NCI-H446 (cell line): ENCODE results near the gene BTBD9.

Experiments
- DNase-seq, 2 experiments: peaks; one replicate each; lab custom pipeline; 2025; lab: John Stamatoyannopoulos, UW

Gene BTBD9

DNA sequence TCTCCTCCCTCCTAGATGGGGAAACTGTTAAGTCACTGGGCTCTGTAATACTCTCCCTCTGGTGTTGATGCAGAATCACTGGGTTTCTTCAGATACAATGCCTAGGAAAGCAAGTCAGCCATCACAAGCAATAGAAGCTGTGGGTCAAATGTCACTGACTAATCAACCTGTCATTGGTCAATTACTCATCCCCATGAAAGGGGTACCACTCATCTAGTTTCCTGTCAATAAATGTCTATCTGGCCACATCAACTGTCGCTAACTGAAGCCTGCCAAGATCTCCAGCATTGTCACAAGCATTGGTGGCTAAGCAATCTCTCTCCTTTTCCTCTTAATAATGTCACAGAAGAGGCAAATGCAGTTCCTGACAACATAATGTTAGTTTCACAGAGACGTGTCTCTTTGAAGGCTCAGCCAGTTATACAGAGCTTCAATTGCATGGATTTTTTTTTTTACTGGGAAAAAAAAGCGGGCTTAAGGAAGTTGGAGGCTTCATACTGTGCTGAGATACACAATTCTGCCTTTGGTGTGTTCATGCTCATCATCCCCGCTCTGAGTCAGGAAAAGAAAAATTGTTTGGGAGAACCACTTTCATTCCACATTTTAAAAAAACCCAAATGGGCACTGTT lies 355.9 kb downstream of the BTBD9 start:
- no peak for DNase-seq

DNA sequence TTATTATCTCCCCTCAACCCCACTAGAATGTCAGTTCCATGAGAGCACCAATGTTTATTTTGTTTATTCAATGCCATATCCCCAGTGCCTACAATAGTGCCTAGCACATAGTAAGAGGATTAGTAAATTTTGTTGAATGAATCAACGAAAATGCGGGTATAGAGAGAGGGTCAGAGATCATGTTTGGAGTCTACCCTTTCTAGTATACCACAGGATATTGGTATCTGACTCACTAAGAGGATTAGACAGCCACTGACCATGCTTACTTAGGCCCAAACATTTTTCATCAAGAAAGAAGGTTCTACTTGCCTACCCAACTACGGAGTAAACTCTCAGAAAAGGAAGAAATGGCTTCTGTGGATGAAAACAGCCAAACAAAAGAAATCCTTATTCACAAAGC lies 356.8 kb downstream of the BTBD9 start:
- DNase-seq, result no peak

DNA sequence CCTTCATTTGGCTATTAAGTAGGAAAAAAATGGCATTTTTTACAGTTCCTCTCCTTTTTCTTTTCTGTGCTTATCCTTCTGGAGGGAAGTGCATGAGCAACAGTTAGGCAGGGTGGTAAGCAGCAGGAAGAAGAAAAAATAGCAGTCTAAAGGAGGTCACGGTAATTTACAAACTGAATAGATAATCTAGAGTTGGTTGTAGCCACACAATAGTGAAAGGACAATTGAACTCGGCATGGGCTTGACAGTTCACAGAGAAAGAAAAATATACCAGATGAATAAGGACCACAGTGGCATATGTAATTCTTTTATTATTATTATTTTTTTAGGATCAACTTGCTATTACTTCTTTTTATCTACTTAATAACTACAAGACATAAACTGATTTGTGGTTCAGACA lies 358.6 kb downstream of the BTBD9 start:
- DNase-seq, result no peak

DNA sequence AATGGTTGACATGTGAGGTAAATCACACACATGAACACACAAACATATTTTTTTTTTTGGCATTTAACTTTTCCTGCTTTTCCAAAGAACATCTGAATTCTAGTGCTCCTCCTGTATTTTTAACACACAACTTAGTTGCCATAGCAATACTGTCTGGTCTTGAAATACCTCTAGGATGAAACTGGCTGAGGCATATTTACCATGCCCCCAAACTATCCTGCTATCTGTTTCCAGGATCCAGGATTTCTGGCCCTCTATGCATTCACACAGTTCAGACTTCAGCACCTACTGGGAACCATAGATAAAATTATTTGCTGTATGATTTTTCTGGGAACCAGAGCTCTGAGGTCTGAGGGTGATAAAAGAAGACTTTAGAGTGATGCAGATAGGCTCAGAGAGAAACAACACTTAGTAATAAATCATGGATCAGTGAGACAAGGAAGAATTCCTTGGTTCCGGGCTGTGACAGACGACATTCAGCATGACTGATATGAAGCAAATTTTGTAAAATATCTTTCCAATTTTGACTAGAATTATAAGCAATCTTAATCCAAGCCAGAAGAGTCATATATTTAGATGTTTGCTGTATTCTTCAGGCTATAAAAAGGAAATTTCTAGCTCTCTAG lies 359.7 kb downstream of the BTBD9 start:
- DNase-seq, result no peak

DNA sequence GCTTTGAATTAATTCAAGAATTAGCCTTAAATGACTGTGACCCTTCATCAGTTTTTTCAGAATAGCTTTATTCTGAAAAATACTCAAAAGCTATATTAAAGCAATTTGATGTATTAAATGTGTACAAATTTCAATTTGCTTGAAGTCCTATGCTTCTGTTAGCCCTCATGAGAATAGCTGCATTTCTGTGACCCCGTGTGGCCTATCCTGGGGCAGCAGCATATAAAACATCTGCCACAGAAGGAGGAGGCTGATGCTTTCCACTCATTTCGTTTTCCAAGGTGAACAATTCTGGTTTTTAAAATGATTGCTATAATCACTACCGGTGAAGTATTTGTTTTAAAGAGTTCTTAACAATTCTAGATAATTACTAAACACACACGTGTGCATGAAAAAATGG lies 360.3 kb downstream of the BTBD9 start:
- DNase-seq, result no peak

DNA sequence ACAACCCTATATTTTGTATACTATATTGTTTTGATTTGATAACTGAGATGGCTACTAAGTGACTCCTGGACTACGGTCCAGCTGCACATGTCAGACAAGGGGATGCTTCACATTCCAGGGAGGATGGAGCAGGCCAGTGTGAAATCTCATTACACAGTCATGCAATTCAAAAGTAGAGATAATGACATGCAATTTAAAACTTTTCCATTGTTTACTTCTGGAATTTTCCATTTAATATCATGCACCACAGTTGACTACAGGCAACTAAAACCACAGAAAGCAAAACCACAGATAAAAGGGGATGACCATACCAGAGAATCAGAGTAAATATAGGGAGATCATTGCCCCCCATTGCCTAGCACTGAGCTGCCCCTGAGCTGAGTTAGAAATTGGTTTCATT lies 366.4 kb downstream of the BTBD9 start:
- no peak for DNase-seq

DNA sequence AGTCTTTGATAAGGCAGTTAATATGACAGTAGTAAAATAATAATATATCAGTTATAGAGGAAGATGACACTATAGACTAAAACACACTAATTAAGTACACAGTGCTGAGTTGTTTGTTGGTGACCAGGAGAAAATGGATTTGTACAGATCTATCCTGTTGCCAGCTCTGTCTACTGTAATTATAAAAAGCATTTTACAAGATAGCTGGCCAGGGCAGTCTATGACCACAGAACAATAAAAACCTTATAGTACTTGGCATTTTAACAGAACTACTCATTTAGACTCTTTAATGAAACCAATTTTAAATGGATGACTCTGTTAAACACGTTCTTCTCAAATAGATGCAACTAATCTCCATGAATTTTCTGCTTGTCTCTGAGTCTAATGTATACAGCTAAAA lies 367.5 kb downstream of the BTBD9 start:
- no peak for DNase-seq

DNA sequence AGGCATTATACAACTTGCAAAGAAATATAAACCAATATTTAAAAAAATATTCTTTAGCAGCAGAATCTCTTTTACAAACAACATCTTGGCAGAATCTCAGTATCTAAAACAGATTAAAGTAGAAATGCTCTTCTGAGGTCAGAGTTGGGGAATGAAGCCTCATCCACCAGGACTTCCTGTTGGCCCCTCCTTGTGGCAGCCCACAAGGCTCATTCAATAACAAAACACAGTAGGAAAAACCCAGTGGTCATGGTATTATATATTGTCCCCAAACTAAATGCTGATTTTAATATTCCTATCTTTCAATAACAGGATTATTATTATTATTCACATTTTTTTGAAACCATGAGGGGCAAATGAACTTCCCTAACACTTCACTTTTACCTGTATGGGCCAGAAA lies 368.6 kb downstream of the BTBD9 start:
- no peak for DNase-seq

DNA sequence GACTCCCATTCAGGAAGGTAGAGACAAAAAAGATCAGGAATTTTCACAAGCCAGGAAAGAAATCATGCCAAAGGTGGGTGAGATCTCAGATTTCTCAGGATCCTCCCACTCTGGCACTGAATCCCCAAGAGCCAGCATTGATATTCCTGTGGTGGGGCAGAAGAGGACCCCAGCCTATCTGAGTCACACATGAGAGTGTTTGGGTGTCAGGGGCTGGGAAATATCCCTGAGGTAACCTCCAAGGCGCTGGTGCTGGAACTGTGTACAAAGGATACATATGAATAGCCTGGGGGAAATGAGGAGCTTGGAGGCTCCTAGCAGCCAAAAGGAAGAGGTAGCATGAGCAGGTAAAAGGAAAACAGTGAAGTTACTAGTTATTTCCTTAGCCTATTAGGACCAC lies 369.4 kb downstream of the BTBD9 start:
- no peak for DNase-seq

DNA sequence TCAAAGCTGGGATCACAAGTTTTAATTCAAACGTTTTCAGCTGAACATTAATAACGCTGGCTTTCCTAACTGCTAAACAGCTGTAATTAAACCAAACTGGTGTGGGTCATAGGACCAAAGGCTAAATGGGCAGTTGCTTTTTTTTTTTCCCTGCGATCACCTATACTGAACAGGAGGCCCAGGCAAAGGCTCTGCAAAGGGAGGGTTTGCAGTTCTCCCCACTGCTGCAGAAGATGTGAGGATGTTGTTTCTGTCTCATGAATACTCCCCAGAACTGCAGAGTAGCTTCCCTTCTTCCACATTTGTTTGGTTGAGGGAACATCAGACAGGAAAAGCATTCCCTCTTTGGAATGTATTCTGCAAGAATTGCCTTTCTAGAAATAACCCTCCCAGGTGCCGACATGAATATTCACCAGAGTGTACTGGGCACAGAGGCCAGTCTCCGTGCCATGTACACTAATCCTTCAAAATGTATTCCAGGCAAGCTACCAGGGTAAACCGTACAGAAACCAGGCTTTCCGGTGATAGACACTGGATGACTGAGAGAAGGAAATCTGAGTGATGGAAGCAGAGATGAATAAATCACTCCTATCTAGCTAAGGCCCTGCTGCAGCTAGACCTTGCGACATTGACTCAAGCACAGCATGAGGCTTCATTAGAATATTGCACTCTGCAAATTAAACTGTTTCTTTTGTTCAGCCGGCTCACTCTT lies 370.1 kb downstream of the BTBD9 start:
- DNase-seq, result no peak

DNA sequence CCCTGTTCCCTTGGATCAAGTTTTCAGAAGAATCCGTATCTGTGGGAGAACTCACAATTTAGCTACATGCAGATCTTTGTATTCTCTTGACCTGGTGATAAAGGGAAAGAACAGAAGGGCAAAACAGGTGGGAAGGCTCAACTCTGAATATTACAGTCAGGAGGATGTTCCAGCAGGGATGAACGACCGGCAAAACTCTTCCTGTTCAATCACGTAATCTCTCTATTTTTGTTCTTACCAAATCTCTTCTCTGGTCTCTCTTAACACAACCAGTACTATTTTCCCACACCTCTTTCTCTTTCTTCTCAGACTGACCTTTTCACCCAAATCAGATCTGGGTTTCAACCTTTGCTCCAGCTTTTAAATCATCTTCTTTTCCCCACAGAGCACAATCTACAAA lies 371.4 kb downstream of the BTBD9 start:
- no peak for DNase-seq

DNA sequence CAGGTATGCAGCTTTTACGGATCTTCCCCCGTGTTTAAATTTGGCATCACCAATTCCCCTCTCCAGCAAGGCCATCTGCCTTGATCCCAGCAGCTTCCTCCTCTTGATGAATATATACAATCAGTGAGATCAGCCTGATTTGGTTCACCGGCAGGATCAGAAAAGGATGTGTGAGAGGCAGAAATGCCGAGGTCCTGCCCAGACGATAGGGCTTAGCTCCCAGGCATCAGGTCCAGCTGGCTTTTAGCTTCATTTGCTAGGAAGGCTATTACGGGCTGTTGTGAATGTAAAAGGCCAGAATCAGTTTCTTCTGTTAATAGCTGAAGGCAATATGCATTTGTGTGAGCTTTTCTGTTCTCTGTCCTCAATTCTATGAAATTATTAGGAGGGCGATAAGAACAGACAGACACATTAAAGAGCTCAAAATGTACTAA lies 372.8 kb downstream of the BTBD9 start:
- no peak for DNase-seq

DNA sequence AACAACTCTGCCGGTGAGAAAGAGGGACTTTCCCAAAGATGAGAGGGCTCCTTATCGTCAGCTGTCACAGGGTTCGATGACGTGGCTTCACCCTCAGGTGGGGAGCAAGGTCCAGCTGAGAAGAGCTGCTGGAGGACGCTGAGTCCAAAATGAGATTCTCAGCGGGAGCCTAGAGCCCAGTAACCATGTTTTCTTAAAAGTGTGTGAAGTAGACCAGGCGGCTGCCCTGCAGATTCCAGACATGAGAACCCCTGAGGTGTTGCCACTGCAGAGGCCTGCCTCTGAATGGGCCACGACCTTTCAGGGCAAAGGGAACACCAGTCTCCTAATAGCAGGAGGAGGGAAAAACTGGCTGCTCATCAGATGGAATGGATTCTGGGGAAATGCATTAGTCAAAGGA lies 375.1 kb downstream of the BTBD9 start:
- DNase-seq, result no peak

DNA sequence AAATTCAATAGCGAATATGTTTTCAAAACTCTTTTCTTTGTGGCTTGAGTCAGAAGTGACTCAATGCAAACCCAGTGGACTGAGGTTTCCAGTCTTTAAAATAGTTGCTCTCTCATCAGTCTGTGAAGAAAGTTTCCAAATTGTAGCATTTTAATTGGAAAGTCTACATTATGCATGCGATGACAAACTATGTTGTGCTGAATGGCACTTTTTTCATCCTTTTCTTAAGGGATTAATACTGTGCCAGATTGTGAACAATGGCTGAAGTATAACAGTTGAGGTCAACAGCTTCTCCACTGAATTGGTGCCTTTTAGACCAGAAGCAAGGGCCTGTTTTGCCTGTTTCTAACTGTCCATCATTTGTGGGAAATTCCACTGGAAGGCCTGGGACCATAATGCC lies 377.1 kb downstream of the BTBD9 start:
- no peak for DNase-seq

DNA sequence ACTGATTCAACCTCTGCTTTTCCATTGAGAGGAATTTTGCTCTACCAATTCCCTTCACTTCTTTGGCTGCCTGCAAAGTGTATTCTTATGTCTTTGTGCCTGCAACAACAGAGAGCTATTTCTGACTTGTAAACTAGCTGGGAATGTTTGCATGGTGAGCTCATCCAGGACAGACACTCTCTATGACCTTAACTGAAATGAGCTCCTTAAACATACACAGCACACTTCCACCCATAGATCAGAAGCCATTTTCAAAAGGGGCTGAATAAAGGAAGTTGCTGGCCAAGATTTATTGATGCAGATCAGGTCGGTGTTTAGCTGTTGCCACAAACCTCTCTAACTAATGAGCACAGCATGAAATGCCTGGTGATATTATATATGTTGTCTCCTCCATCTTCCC lies 377.7 kb downstream of the BTBD9 start:
- DNase-seq, result no peak

DNA sequence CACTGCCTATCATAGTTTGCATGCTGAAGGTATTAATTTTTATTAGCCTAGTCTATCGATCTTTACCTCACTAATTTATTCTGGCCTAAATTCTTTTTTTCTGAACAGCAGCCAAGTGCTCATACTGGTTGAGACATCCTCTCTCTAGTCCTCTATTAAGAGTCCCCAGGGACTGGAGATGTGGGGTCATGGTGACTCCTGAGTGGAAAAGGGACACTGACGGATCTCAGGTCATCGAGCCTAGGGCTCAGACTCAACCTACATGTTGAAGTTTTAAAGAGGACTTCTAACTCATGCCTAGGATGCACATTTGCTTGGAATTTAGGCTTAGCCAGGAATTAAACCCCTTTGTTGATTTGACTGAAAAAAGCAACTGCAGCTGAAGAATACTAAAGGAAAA lies 378.1 kb downstream of the BTBD9 start:
- peak in 1 of 2 experiments; percentile 27 for DNase-seq

DNA sequence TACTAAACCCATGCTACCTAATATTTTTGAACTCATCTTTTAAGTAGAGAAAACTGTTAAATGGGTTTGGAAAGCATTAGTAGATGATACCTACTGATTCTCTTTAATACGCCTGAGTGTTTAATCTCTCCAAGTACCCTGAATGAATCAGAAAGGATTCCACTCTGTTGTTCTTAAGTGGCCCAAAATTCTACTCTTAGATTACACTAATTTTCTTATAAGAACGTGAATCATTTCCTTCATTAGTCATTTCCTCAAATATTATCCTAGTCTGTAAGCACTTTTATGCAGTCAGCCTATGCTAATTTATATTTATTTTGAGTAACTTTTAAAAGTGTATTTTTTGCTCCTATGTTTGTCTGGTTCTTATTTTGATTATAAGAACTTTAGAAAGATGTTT lies 380.0 kb downstream of the BTBD9 start:
- no peak for DNase-seq

DNA sequence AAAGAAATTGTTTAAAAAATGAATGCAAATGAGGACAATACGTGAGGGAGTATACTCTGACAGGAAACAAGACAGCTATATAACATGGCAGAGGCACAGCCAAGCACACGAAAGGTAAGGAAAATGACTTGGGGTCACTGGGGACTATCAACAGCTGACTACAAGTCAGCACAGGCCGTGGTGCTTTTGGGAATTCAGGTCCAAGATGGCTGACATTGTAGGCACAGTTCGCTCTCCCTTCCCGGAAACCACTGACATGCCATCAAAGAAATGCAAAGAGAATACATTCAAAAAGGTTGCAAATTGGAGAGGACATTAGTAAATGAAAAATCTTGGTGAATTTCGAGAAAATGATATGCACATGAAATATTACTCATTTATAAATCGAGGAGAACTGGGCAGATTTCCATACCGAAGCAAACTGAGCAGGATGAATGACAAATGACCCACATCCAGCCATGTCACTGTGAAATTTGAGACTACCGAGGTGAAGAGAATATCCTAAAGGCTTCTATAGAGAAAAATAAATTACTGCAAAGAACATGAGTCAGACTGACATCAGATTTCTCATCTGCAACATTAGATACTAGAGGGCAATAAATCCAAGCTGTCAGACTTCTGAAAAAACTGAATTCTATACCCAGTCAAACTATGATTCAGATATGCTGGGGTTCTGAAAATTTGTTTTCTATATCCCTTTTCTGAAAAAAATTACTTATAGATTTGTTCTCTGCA lies 391.1 kb downstream of the BTBD9 start:
- DNase-seq, result no peak

DNA sequence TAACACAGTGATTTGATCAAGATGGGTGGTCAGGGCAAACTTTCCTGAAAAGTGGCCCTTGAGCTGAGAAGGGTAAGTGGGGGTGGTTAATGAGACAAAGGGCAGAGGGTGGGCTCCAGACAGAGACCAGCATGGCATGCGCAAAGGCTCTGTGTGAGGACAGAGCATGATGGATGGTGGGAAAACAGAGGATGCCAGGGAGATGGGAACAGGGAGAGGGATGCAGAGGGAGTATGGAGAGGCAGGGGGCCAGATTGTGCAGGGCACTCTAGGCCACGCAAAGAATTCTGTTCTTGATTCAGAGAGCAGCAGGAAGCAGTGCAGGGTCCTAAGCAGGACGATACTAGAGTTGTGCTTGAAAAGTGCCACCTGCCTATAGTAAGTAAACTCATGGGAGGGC lies 394.4 kb downstream of the BTBD9 start:
- DNase-seq, result no peak

DNA sequence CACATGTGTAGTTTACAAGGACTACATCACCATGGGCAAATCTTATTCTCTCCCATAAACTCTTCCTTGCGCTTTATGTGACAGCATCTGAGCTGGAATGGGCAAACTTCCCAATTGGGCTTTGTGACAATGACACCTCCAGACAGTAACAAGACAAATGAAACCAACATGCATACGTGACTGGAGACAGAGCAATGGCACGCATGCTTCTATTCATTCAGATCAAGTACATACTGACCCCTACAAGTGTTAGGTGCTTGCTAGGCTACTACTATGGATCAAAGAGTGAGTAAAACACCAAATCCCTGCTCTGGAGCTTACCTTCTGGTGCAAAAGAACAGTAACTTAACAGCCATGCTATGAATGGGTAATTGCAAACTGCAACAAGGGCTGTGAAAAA lies 394.9 kb downstream of the BTBD9 start:
- DNase-seq, result no peak

DNA sequence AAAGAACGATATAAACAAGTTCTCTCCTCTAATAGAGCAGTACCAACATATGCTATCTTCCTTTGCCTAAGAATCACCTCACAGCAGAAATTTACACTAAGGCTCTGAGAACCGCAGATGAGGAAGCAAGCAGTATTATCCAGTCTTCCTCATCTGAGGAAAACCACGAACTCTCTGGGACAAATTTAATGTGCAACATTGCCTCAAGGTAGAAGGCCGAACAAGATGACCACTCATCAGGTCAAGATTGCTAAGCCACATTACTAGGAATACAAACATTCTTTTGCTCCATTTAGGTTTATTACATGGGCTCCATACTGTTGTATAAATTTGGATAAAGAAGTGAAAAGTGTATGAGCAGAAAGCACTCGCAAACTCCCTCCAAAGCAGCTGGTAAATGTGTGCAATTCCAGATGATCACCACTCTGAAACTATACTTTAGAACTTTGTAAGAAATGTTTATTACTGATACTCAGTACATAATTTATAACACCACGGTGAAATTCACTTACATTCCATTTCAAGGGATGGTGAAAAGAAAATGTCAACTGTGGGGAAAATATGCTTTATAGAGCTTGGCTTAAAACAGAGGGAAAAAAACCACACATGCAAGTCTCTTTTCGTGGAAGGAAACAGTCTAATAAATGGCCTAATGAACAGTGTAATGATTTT lies 398.4 kb downstream of the BTBD9 start:
- DNase-seq, result no peak

DNA sequence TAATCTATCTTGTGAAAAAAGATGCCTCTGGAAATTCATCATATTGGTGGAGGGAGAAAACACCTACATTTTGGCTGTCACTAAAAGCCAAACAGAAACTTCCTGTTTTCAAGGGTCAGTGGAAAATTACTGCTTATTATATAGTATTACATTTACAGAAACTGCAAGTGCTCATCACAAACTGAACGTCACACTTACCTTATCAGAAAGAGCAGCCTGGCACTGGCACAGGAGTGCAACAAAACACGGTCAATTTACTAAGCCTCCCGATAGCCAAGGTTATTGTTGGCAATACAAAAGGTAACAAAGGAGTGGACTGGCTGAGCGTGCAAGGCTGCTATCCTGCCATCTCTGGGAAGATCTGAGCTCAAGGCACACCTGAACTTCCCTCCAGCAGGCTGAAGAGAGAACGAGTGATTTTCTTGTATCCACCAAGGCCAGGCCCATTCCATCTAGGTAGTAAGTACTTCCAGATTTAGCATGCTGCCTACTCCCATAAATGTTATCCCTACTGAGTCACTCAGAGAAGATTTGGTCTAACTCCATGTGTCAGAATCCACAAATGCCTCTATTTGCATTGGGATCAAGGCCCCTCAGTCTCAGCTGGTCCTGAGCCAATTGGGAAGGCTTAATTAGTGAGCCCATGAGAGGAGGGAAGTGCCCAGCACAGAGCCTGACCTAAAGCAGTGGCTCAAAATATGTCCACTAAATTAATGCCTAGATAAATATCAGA lies 399.8 kb downstream of the BTBD9 start:
- DNase-seq, result no peak
